ENCODE data around the gene ACOXL.

- TF ChIP-seq POLR2AphosphoS5 (IDR thresholded peaks at IDR 0.05; ENCODE audit: low read depth, low read length), result no peak
- no peak for TF ChIP-seq POLR2A (IDR thresholded peaks at IDR 0.05; ENCODE audit: low read depth, low read length)
- TF ChIP-seq TAF1 (IDR thresholded peaks at IDR 0.05; ENCODE audit: low read depth, low read length), result no peak
- no peak for TF ChIP-seq SPI1 (IDR thresholded peaks at IDR 0.05; ENCODE audit: low read depth, low read length)
- no peak for TF ChIP-seq PAX5 (IDR thresholded peaks at IDR 0.05; ENCODE audit: insufficient read depth, low read length, severe bottlenecking)
Observed at GRCh38 chr2:110741491-110741980, 9.2 kb downstream of the ACOXL start.
